GM12878 (cell line): ENCODE data around the gene SLCO3A1. TPM values are rescaled to one million over a fixed set of nuclear protein-coding genes. Genes with fewer than 3 reads are reported as not detected.

Experiments
- ATAC-seq: fragments of 200-7000 bp; cut with Tn5 transposase; 3 replicates; pipeline ENCODE4 v1.9.1; 2020; ENCODE audit warnings: mild to moderate bottlenecking, moderate library complexity
- BruUV-seq: library from RNA; stranded (reverse); fragments of 400-500 nt; replicated peaks from 2 replicates; lab custom pipeline; 2021; lab: Mats Ljungman, UMichigan
- CTCF ChIA-PET: fragments of 300-600 bp; sonication (Branson Sonifier 250); formaldehyde crosslinking; extraction: SDS; loops from one replicate; lab custom pipeline; 2021; ENCODE audit warnings: inconsistent platforms; lab: Yijun Ruan, JAX
- POLR2A ChIA-PET: fragments of 350-600 bp; formaldehyde crosslinking; extraction: SDS; loops from one replicate; lab custom pipeline; 2021; ENCODE audit warnings: inconsistent platforms; lab: Charles Lee
- RAD21 ChIA-PET: fragments of 300-600 bp; sonication (Branson Sonifier 250); formaldehyde crosslinking; loops from one replicate; lab custom pipeline; 2023; ENCODE audit warnings: antibody characterized with exemption; ENCODE audit not compliant: unreplicated experiment; lab: Charles Lee
- SMC1A ChIA-PET: fragments of 300-600 bp; sonication (Branson Sonifier 250); formaldehyde crosslinking; loops from one replicate; lab custom pipeline; 2023; ENCODE audit not compliant: unreplicated experiment, uncharacterized antibody; lab: Charles Lee
- DNase-seq: peaks from one replicate; pipeline ENCODE4 v3.0.0-alpha.2; 2011; ENCODE audit warnings: low read depth, low spot score
- FAIRE-seq: peaks from 3 replicates; lab custom pipeline; 2011; peaks lifted over from hg19 to GRCh38; lab: Jason Lieb, UNC
- H2AFZ ChIP-seq: 2 replicates; pipeline ENCODE4 v1.6.0; 2011; ENCODE audit warnings: low read depth, low read length, control low read depth; ENCODE audit not compliant: control insufficient read depth
- H3K27ac ChIP-seq: 2 replicates; pipeline ENCODE4 v1.5.1; 2011; ENCODE audit warnings: control low read depth; ENCODE audit not compliant: control insufficient read depth, insufficient read depth
- H3K27me3 ChIP-seq, 2 experiments: replicated peaks in 1 of 2; 2 replicates each; pipeline versions ENCODE4 v1.6.0 to v1.6.1; 2011; ENCODE audit warnings: low read length in 1 of 2; ENCODE audit not compliant: control insufficient read depth in 2 of 2, insufficient read depth in 2 of 2
- H3K36me3 ChIP-seq, 2 experiments: 2 replicates each; pipeline ENCODE4 v1.5.1; 2011; ENCODE audit warnings: low read length in 1 of 2; ENCODE audit not compliant: control insufficient read depth in 2 of 2, insufficient read depth in 2 of 2
- H3K4me1 ChIP-seq: 2 replicates; pipeline ENCODE4 v1.6.1; 2011; ENCODE audit warnings: mild to moderate bottlenecking, low read length, moderate library complexity, mixed read lengths; ENCODE audit not compliant: control insufficient read depth, insufficient read depth
- H3K4me2 ChIP-seq: 2 replicates; pipeline ENCODE4 v1.6.0; 2011; ENCODE audit warnings: control low read depth; ENCODE audit not compliant: control insufficient read depth, insufficient read depth
- H3K4me3 ChIP-seq: fragments of 200-600 bp; sonication (generic); 2 replicates; pipeline ENCODE4 v1.5.1; 2016
- H3K79me2 ChIP-seq: 2 replicates; pipeline ENCODE4 v1.6.0; 2011; ENCODE audit warnings: low read length; ENCODE audit not compliant: control insufficient read depth, insufficient read depth
- H3K9ac ChIP-seq: 2 replicates; pipeline ENCODE4 v1.8.0; 2011; ENCODE audit warnings: low read length, control low read depth, mixed read lengths; ENCODE audit not compliant: control insufficient read depth, insufficient read depth
- H3K9me3 ChIP-seq: replicated peaks from 3 replicates; pipeline ENCODE4 v1.5.1; 2011; ENCODE audit warnings: mild to moderate bottlenecking, low read length; ENCODE audit not compliant: control insufficient read depth, insufficient read depth
- H4K20me1 ChIP-seq: 2 replicates; pipeline ENCODE4 v1.6.0; 2011; ENCODE audit not compliant: control insufficient read depth, insufficient read depth
- CHD2 ChIP-seq: IDR thresholded peaks from 2 replicates; pipeline ENCODE4 v1.6.1; 2011; ENCODE audit warnings: low read depth, low read length, improper control_type of control experiment, borderline replicate concordance
- EED ChIP-seq: sonication (generic); IDR thresholded peaks from 2 replicates; pipeline ENCODE4 v1.6.1; 2016; ENCODE audit warnings: antibody characterized with exemption, low read depth
- EZH2 ChIP-seq: IDR thresholded peaks from 2 replicates; pipeline ENCODE4 v1.6.1; 2012; ENCODE audit warnings: low read depth, mild to moderate bottlenecking, control low read depth, inconsistent platforms, low read length, borderline replicate concordance; ENCODE audit not compliant: control insufficient read depth
- FOXK2 ChIP-seq: fragments of 450-650 bp; IDR thresholded peaks from 2 replicates; pipeline ENCODE4 v1.6.1; 2017; ENCODE audit warnings: mild to moderate bottlenecking, moderate library complexity
- HDAC6 ChIP-seq: fragments of 200-600 bp; sonication (generic); IDR thresholded peaks from one replicate; pipeline ENCODE4 v1.8.0; 2017; ENCODE audit warnings: antibody characterized with exemption; ENCODE audit not compliant: unreplicated experiment
- HSF1 ChIP-seq: fragments of 150-350 bp; IDR thresholded peaks from 2 replicates; pipeline ENCODE4 v1.6.1; 2014; ENCODE audit warnings: mild to moderate bottlenecking, low read depth, low read length
- IKZF2 ChIP-seq, 2 experiments: fragments of 450-650 bp; IDR thresholded peaks; 2 replicates each; pipeline ENCODE4 v1.6.1; 2017; ENCODE audit warnings: mild to moderate bottlenecking in 2 of 2, moderate library complexity in 2 of 2
- NFIC ChIP-seq: IDR thresholded peaks from 2 replicates; pipeline ENCODE4 v1.6.1; 2012; ENCODE audit warnings: low read depth, mild to moderate bottlenecking, inconsistent platforms, low read length, moderate library complexity
- NFXL1 ChIP-seq: fragments of 450-650 bp; IDR thresholded peaks from 2 replicates; pipeline ENCODE4 v1.6.1; 2017; ENCODE audit warnings: antibody characterized with exemption, mild to moderate bottlenecking, borderline replicate concordance
- NR2C2 ChIP-seq: IDR thresholded peaks from 2 replicates; pipeline ENCODE4 v1.6.1; 2011; ENCODE audit warnings: borderline replicate concordance, low read depth; ENCODE audit not compliant: control insufficient read depth, insufficient read length
- SP1 ChIP-seq: IDR thresholded peaks from one replicate; pipeline ENCODE4 v1.6.1; 2011; ENCODE audit warnings: low read depth, low read length
- STAT1 ChIP-seq: fragments of 450-650 bp; conservative IDR thresholded peaks from 2 replicates; pipeline ENCODE4 v1.6.1; 2014; ENCODE audit warnings: antibody characterized with exemption, mild to moderate bottlenecking
- ZNF217 ChIP-seq: fragments of 450-650 bp; IDR thresholded peaks from 2 replicates; pipeline ENCODE4 v1.6.1; 2017; ENCODE audit warnings: antibody characterized with exemption, mild to moderate bottlenecking
- ZNF384 ChIP-seq: IDR thresholded peaks from 2 replicates; pipeline ENCODE4 v1.6.1; 2012; ENCODE audit warnings: low read depth, mild to moderate bottlenecking, low read length, improper control_type of control experiment, borderline replicate concordance
- WGBS: methylation state at CpG from one replicate; pipeline ENCODE4 v1.1.6; 2016; ENCODE audit warnings: low lambda C conversion rate; ENCODE audit not compliant: insufficient replicate concordance, insufficient coverage; ENCODE audit errors: missing lambda C conversion rate; 5-methylcytosine and 5-hydroxymethylcytosine counted together
- in situ Hi-C: fragments of 300-500 bp; cut with MboI; formaldehyde crosslinking; loops from 9 replicates; pipeline ENCODE4 v1.14.3; 2018; ENCODE audit warnings: mixed read lengths
- intact Hi-C: fragments of 100-400 bp; cut with micrococcal nuclease; formaldehyde crosslinking; loops from one replicate; pipeline ENCODE4 v1.14.2; 2022; ENCODE audit not compliant: unreplicated experiment
- polyA plus RNA-seq, 11 experiments: library from polyadenylated mRNA; depleted of rRNA in 4 of 11; unstranded in 6 of 11; stranded (reverse) in 5 of 11; fragments of >200 nt; fragmentation: Nextera tagmentation in 4 of 11; fragmentation: Illumina TruSeq in 1 of 11; extraction: Ambion mirVana in 4 of 11; extraction: Trizol in 1 of 11; gene quantifications; 1 replicate in 1 of 11; 2 replicates in 10 of 11; pipeline versions ENCODE4 v1.2.1 to v1.2.3, GENCODE V29; 2011 to 2016; ENCODE audit warnings: inconsistent platforms in 2 of 11, missing spikeins in 2 of 11, low read depth in 1 of 11
- total RNA-seq, 4 experiments: library from RNA; depleted of rRNA in 3 of 4; stranded (reverse); fragments of >200 nt in 3 of 4; fragmentation: Illumina TruSeq in 1 of 4; extraction: Trizol in 1 of 4; gene quantifications; 2 replicates each; pipeline versions ENCODE4 v1.2.1 to v1.2.3, GENCODE V29; 2013 to 2021

Gene SLCO3A1
- total and polyA plus RNA-seq, 10 of the 15 experiments (the other 5 are each of a cell fraction or from before 2014, with no cell fraction given), result 0.05 to 5.9 (median 0.31) TPM

- no peaks in the 10 kb centered on the region for H3K9me3 ChIP-seq
- H4K20me1 ChIP-seq, result no peaks in the 10 kb centered on the region
- intact Hi-C loops (no loop called here), in situ Hi-C loops (no loop called here)
- no peaks in the 10 kb centered on the region for H3K36me3 ChIP-seq
- 24% methylated on average over 6 of the region's 6 CpGs for WGBS
- H2AFZ ChIP-seq, result no peak overlapping the region
- ChIA-PET CTCF (interaction anchor here (1.1 kb wide), 1 partner anchor 61 kb away, joined by 3 read pairs; no protein-coding TSS in a partner anchor), SMC1A (interaction anchor here (0.7 kb wide), 1 partner anchor 279 kb away, joined by 3 read pairs; no protein-coding TSS in a partner anchor), RAD21 (no interaction called here), POLR2A (no interaction called here)
- no peak overlapping the region for H3K9ac ChIP-seq
- no peak overlapping the region for H3K4me3 ChIP-seq
- no TSS peak for BruUV-seq
- no peak for TF ChIP-seq NR2C2
- TF ChIP-seq EED, result no peak
- no peak for TF ChIP-seq ZNF217
- TF ChIP-seq HSF1, result no peak
- no peak for TF ChIP-seq STAT1
- no peak for TF ChIP-seq NFIC
- no peak for TF ChIP-seq IKZF2 (IDR thresholded peaks at IDR 0.05)
- no peak for TF ChIP-seq CHD2
- no peak for TF ChIP-seq SP1
- no peak for TF ChIP-seq EZH2
- no peak for TF ChIP-seq ZNF384
- TF ChIP-seq NFXL1, result no peak
- no peak for TF ChIP-seq FOXK2
- TF ChIP-seq HDAC6, result no peak
- DNase-seq (no peak), ATAC-seq (peak; percentile 15; the same call in 2 of the 3 replicates), FAIRE-seq (no peak)
- 0 out of 4 replicates have a peak, but pooled peaks cover 0 to 2% of the 10 kb centered on the region in 2 experiments for H3K27me3 ChIP-seq
- H3K4me2 ChIP-seq, result no peak overlapping the region
- H3K4me1 ChIP-seq, result no peaks in the 10 kb centered on the region
- no peak overlapping the region for H3K27ac ChIP-seq
- no peaks in the 10 kb centered on the region for H3K79me2 ChIP-seq
Observed at GRCh38 chr15:92009162-92009561, 155.7 kb downstream of the SLCO3A1 start.
